ENCODE results near the gene PPP1R2C.

DNA sequence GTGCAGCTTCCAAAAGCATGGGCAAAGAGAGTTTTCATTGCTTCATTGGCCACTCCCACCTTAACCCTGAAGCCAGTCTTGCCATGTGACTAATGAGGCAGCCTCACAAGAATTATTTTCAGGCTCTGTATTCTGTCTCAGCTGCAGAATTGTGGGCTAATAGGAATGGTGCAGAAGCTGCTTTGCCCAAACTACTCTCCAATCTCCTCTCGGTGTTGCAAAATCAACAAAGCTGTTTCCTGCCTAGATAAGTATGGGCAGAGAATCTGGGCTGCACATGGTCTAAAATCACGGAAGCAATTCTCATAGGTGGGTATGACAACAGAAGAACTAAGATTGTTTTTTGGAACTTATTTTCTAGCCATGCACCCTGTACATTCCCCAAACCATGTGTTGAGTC lies 31.4 kb downstream of the PPP1R2C start:
- TF ChIP-seq, protein P1, sequence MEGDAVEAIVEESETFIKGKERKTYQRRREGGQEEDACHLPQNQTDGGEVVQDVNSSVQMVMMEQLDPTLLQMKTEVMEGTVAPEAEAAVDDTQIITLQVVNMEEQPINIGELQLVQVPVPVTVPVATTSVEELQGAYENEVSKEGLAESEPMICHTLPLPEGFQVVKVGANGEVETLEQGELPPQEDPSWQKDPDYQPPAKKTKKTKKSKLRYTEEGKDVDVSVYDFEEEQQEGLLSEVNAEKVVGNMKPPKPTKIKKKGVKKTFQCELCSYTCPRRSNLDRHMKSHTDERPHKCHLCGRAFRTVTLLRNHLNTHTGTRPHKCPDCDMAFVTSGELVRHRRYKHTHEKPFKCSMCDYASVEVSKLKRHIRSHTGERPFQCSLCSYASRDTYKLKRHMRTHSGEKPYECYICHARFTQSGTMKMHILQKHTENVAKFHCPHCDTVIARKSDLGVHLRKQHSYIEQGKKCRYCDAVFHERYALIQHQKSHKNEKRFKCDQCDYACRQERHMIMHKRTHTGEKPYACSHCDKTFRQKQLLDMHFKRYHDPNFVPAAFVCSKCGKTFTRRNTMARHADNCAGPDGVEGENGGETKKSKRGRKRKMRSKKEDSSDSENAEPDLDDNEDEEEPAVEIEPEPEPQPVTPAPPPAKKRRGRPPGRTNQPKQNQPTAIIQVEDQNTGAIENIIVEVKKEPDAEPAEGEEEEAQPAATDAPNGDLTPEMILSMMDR (IDR thresholded peaks at IDR 0.05; ENCODE audit: poor library complexity, severe bottlenecking), result no peak
- TF ChIP-seq EP300 (conservative IDR thresholded peaks at IDR 0.05; ENCODE audit: poor library complexity, severe bottlenecking) (no peak), SMC3 (conservative IDR thresholded peaks at IDR 0.05; ENCODE audit: poor library complexity) (no peak), EZH2 (IDR thresholded peaks at IDR 0.05; ENCODE audit: borderline replicate concordance, insufficient read depth, low read length, poor library complexity, severe bottlenecking) (no peak)
